SK-N-MC (cell line): Measurements from ENCODE around the gene RYR3.

Experiments
- EZH2 ChIP-seq: fragments of 200-600 bp; sonication (generic); IDR thresholded peaks from one replicate; pipeline ENCODE4 v1.6.1; 2017; ENCODE audit warnings: antibody characterized with exemption
- POLR2AphosphoS5 ChIP-seq: IDR thresholded peaks from 2 replicates; pipeline ENCODE4 v1.6.1; 2012; ENCODE audit warnings: mild to moderate bottlenecking, low read depth, low read length, borderline replicate concordance

- no peak for TF ChIP-seq EZH2
- TF ChIP-seq POLR2AphosphoS5, result no peak
Measured at GRCh38 chr15:33680336-33680735, 369.6 kb downstream of the RYR3 start.
